SK-N-SH treated with all-trans-retinoic acid at 6 μM for 48 hours (cell line): ENCODE measurements around the gene WFDC1.

ENCODE experiments used
- ZFP3 ChIP-seq: fragments of 250-450 bp; sonication (Bioruptor Pico); IDR thresholded peaks from 2 replicates; pipeline ENCODE4 v1.5.0; 2020; ENCODE audit warnings: mild to moderate bottlenecking, moderate library complexity
- TF ChIP-seq, protein P1 (sequence below): fragments of 250-450 bp; sonication (Bioruptor Pico); IDR thresholded peaks from 2 replicates; pipeline ENCODE4 v1.8.0; 2021; ENCODE audit warnings: low read depth, mild to moderate bottlenecking, moderate library complexity, borderline replicate concordance

DNA sequence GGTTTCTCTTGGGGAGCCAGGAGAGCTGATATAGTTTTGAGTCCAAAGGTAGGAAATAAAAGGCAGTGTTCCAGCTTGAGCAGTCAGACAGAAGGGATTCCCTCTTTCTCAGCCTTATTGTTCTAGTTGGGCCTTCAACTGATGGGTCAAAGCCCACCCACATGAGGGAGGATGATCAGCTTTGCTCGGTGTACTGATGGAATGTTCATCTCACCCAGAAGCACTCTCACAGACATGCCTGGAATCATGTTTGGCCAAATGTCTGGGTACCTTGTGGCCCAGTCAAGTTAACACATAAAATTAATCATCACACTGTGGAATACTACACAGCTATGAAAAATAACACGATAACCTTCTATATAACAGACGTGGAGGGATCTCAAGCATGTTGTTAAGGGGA lies 31.7 kb upstream of the WFDC1 start:
- TF ChIP-seq, protein P1, sequence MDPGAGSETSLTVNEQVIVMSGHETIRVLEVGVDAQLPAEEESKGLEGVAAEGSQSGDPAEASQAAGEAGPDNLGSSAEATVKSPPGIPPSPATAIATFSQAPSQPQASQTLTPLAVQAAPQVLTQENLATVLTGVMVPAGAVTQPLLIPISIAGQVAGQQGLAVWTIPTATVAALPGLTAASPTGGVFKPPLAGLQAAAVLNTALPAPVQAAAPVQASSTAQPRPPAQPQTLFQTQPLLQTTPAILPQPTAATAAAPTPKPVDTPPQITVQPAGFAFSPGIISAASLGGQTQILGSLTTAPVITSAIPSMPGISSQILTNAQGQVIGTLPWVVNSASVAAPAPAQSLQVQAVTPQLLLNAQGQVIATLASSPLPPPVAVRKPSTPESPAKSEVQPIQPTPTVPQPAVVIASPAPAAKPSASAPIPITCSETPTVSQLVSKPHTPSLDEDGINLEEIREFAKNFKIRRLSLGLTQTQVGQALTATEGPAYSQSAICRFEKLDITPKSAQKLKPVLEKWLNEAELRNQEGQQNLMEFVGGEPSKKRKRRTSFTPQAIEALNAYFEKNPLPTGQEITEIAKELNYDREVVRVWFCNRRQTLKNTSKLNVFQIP (CRISPR knock-in tag), result no peak
- no peak for TF ChIP-seq ZFP3 (CRISPR knock-in tag)
